Glomerular endothelial cell (primary cell): ENCODE data around the gene SCRT2. TPM values are rescaled to one million over a fixed set of nuclear protein-coding genes. Genes with fewer than 3 reads are reported as not detected.

ENCODE experiments used
- DNase-seq: peaks from one replicate; pipeline ENCODE4 v3.0.0-alpha.2; 2011; ENCODE audit warnings: low read depth, low spot score; ENCODE audit errors: extremely low read depth
- total RNA-seq: library from RNA; depleted of rRNA; stranded (reverse); fragments of >200 nt; gene quantifications from 2 replicates; pipeline ENCODE4 v1.2.3, GENCODE V29; 2015

SCRT2 gene
- total RNA-seq, 1 donor from 2014 or later: not detected

- DNase-seq: no peak
Measured at GRCh38 chr20:673603-674001, 2.0 kb downstream of the SCRT2 start.

- DNase-seq: no peak
Measured at GRCh38 chr20:672963-673602, 2.5 kb downstream of the SCRT2 start.

GRCh38 chr20:671252-672030 lies 4.2 kb downstream of the SCRT2 start:
- no peak for DNase-seq

GRCh38 chr20:669573-669972 lies 6.0 kb downstream of the SCRT2 start:
- DNase-seq: no peak

- DNase-seq: no peak
Measured at GRCh38 chr20:668638-669037, 7.0 kb downstream of the SCRT2 start.

- no peak for DNase-seq
Measured at GRCh38 chr20:668050-668449, 7.6 kb downstream of the SCRT2 start.

GRCh38 chr20:667351-668034 lies 8.1 kb downstream of the SCRT2 start:
- no peak for DNase-seq

GRCh38 chr20:666877-667276 lies 8.7 kb downstream of the SCRT2 start:
- no peak for DNase-seq

- DNase-seq: no peak
Measured at GRCh38 chr20:665276-665675, 10.3 kb downstream of the SCRT2 start.

GRCh38 chr20:664576-664975 lies 11.0 kb downstream of the SCRT2 start:
- no peak for DNase-seq

- no peak for DNase-seq
Measured at GRCh38 chr20:664151-664550, 11.5 kb downstream of the SCRT2 start.

GRCh38 chr20:663315-664090 lies 12.1 kb downstream of the SCRT2 start:
- no peak for DNase-seq

- DNase-seq: no peak
Measured at GRCh38 chr20:662277-663192, 13.1 kb downstream of the SCRT2 start.

- DNase-seq: no peak
Measured at GRCh38 chr20:661474-662270, 13.9 kb downstream of the SCRT2 start.

GRCh38 chr20:658731-659291 lies 16.8 kb downstream of the SCRT2 start:
- no peak for DNase-seq

GRCh38 chr20:658202-658601 lies 17.4 kb downstream of the SCRT2 start:
- no peak for DNase-seq

GRCh38 chr20:655726-656624 lies 19.6 kb downstream of the SCRT2 start:
- DNase-seq: no peak

GRCh38 chr20:654417-654750 lies 21.2 kb downstream of the SCRT2 start:
- DNase-seq: no peak
